HEK293 (cell line): ENCODE results near the gene LRRC23.

Source experiments
- GLIS1 ChIP-seq: fragments of 450-650 bp; formaldehyde crosslinking; IDR thresholded peaks from 2 replicates; pipeline ENCODE4 v1.5.1; 2016; ENCODE audit warnings: missing biosample characterization, missing genetic modification characterization
- KLF1 ChIP-seq: fragments of 450-650 bp; formaldehyde crosslinking; IDR thresholded peaks from 2 replicates; pipeline ENCODE4 v1.5.1; 2016; ENCODE audit warnings: missing biosample characterization, missing genetic modification characterization
- MYNN ChIP-seq: fragments of 450-650 bp; formaldehyde crosslinking; IDR thresholded peaks from 2 replicates; pipeline ENCODE4 v1.5.1; 2016; ENCODE audit warnings: missing biosample characterization, missing genetic modification characterization, borderline replicate concordance
- SCRT1 ChIP-seq: fragments of 450-650 bp; formaldehyde crosslinking; IDR thresholded peaks from 2 replicates; pipeline ENCODE4 v1.5.1; 2016; ENCODE audit warnings: missing biosample characterization, missing genetic modification characterization, borderline replicate concordance
- SP7 ChIP-seq: fragments of 450-650 bp; formaldehyde crosslinking; IDR thresholded peaks from 2 replicates; pipeline ENCODE4 v1.5.1; 2016; ENCODE audit warnings: missing biosample characterization, missing genetic modification characterization
- TCF7L2 ChIP-seq: IDR thresholded peaks from 2 replicates; pipeline ENCODE4 v1.6.1; 2011; ENCODE audit warnings: low read depth, mild to moderate bottlenecking, inconsistent platforms, low read length, moderate library complexity, borderline replicate concordance
- YY2 ChIP-seq: fragments of 450-650 bp; formaldehyde crosslinking; IDR thresholded peaks from 2 replicates; pipeline ENCODE4 v1.5.1; 2016; ENCODE audit warnings: missing biosample characterization, missing genetic modification characterization
- ZBTB20 ChIP-seq: fragments of 450-650 bp; formaldehyde crosslinking; IDR thresholded peaks from 2 replicates; pipeline ENCODE4 v1.5.1; 2016; ENCODE audit warnings: missing biosample characterization, missing genetic modification characterization
- ZBTB21 ChIP-seq: fragments of 450-650 bp; formaldehyde crosslinking; IDR thresholded peaks from 2 replicates; pipeline ENCODE4 v1.5.1; 2017; ENCODE audit warnings: missing biosample characterization, missing genetic modification characterization
- ZBTB6 ChIP-seq: fragments of 450-650 bp; formaldehyde crosslinking; IDR thresholded peaks from 2 replicates; pipeline ENCODE4 v1.5.1; 2017; ENCODE audit warnings: missing biosample characterization, missing genetic modification characterization
- ZIC2 ChIP-seq: fragments of 450-650 bp; formaldehyde crosslinking; IDR thresholded peaks from 2 replicates; pipeline ENCODE4 v1.5.1; 2016; ENCODE audit warnings: missing biosample characterization, missing genetic modification characterization
- ZNF112 ChIP-seq: fragments of 450-650 bp; formaldehyde crosslinking; IDR thresholded peaks from 2 replicates; pipeline ENCODE4 v1.5.0; 2017; ENCODE audit warnings: missing biosample characterization, missing genetic modification characterization
- ZNF155 ChIP-seq: fragments of 450-650 bp; formaldehyde crosslinking; IDR thresholded peaks from 2 replicates; pipeline ENCODE4 v1.5.1; 2016; ENCODE audit warnings: missing biosample characterization, missing genetic modification characterization
- ZNF169 ChIP-seq: fragments of 450-650 bp; formaldehyde crosslinking; IDR thresholded peaks from 2 replicates; pipeline ENCODE4 v1.5.1; 2016; ENCODE audit warnings: missing biosample characterization, missing genetic modification characterization
- ZNF174 ChIP-seq: fragments of 450-650 bp; formaldehyde crosslinking; IDR thresholded peaks from 2 replicates; pipeline ENCODE4 v1.5.0; 2017; ENCODE audit warnings: missing biosample characterization, mild to moderate bottlenecking, missing genetic modification characterization
- ZNF19 ChIP-seq: fragments of 450-650 bp; formaldehyde crosslinking; IDR thresholded peaks from 2 replicates; pipeline ENCODE4; 2016; ENCODE audit warnings: missing biosample characterization, missing genetic modification characterization, low read depth
- ZNF221 ChIP-seq: fragments of 450-650 bp; formaldehyde crosslinking; IDR thresholded peaks from 2 replicates; pipeline ENCODE4 v1.5.1; 2017; ENCODE audit warnings: missing biosample characterization, missing genetic modification characterization, borderline replicate concordance
- ZNF274 ChIP-seq, 2 experiments: fragments of 200-500 bp in 1 of 2; fragments of 450-650 bp in 1 of 2; sonication (Bioruptor generic) in 1 of 2; formaldehyde crosslinking in 1 of 2; IDR thresholded peaks; 2 replicates each; pipeline versions ENCODE4 v1.5.1 to v1.6.1; 2014 to 2016; ENCODE audit warnings: borderline replicate concordance in 1 of 2, inconsistent platforms in 1 of 2, low read length in 1 of 2, missing biosample characterization in 1 of 2, missing genetic modification characterization in 1 of 2
- ZNF302 ChIP-seq: fragments of 450-650 bp; formaldehyde crosslinking; IDR thresholded peaks from 2 replicates; pipeline ENCODE4 v1.5.1; 2016; ENCODE audit warnings: missing biosample characterization, missing genetic modification characterization, low read depth
- ZNF335 ChIP-seq: fragments of 450-650 bp; formaldehyde crosslinking; conservative IDR thresholded peaks from 2 replicates; pipeline ENCODE4 v1.5.1; 2016; ENCODE audit warnings: missing biosample characterization, missing genetic modification characterization
- ZNF433 ChIP-seq: fragments of 450-650 bp; formaldehyde crosslinking; IDR thresholded peaks from 2 replicates; pipeline ENCODE4 v1.5.1; 2016; ENCODE audit warnings: missing biosample characterization, missing genetic modification characterization, low read depth
- ZNF488 ChIP-seq: fragments of 450-650 bp; formaldehyde crosslinking; IDR thresholded peaks from 2 replicates; pipeline ENCODE4 v1.5.1; 2016; ENCODE audit warnings: missing biosample characterization, missing genetic modification characterization
- ZNF514 ChIP-seq: fragments of 450-650 bp; formaldehyde crosslinking; IDR thresholded peaks from 2 replicates; pipeline ENCODE4 v1.5.1; 2016; ENCODE audit warnings: missing biosample characterization, missing genetic modification characterization
- ZNF654 ChIP-seq: fragments of 450-650 bp; formaldehyde crosslinking; IDR thresholded peaks from 2 replicates; pipeline ENCODE4 v1.5.1; 2016; ENCODE audit warnings: low read depth, missing biosample characterization, missing genetic modification characterization
- ZSCAN30 ChIP-seq: fragments of 450-650 bp; IDR thresholded peaks from 2 replicates; pipeline ENCODE4 v1.5.1; 2018; ENCODE audit warnings: missing biosample characterization, mild to moderate bottlenecking, missing genetic modification characterization, moderate library complexity
- TF ChIP-seq, protein P1 (sequence below): fragments of 450-650 bp; formaldehyde crosslinking; IDR thresholded peaks from 2 replicates; pipeline ENCODE4 v1.5.1; 2016; ENCODE audit warnings: missing biosample characterization, missing genetic modification characterization
- TF ChIP-seq, protein P2 (sequence below): fragments of 450-650 bp; formaldehyde crosslinking; IDR thresholded peaks from 2 replicates; pipeline ENCODE4 v1.5.1; 2017; ENCODE audit warnings: missing biosample characterization, missing genetic modification characterization
- TF ChIP-seq, protein P3 (sequence below): fragments of 450-650 bp; formaldehyde crosslinking; IDR thresholded peaks from 2 replicates; pipeline ENCODE4 v1.5.1; 2016; ENCODE audit warnings: missing biosample characterization, missing genetic modification characterization
- TF ChIP-seq, protein P4 (sequence below): fragments of 450-650 bp; formaldehyde crosslinking; IDR thresholded peaks from 2 replicates; pipeline ENCODE4; 2016; ENCODE audit warnings: missing biosample characterization, missing genetic modification characterization
- TF ChIP-seq, protein P5 (sequence below): fragments of 450-650 bp; formaldehyde crosslinking; IDR thresholded peaks from 2 replicates; pipeline ENCODE4 v1.5.1; 2016; ENCODE audit warnings: missing biosample characterization, missing genetic modification characterization

The LRRC23 gene

GRCh38 chr12:6936636-6937480 lies 32.2 kb downstream of the LRRC23 start (continued):
- no peak for TF ChIP-seq ZNF302 (tag by site-specific recombination)
- no peak for TF ChIP-seq ZSCAN30 (tag by site-specific recombination)
- no peak for TF ChIP-seq ZNF433 (tag by site-specific recombination)
- peak; percentile 98 for TF ChIP-seq ZNF169 (tag by site-specific recombination)
- no peak for TF ChIP-seq ZNF221
- TF ChIP-seq ZNF19, result no peak
- TF ChIP-seq, protein P1, sequence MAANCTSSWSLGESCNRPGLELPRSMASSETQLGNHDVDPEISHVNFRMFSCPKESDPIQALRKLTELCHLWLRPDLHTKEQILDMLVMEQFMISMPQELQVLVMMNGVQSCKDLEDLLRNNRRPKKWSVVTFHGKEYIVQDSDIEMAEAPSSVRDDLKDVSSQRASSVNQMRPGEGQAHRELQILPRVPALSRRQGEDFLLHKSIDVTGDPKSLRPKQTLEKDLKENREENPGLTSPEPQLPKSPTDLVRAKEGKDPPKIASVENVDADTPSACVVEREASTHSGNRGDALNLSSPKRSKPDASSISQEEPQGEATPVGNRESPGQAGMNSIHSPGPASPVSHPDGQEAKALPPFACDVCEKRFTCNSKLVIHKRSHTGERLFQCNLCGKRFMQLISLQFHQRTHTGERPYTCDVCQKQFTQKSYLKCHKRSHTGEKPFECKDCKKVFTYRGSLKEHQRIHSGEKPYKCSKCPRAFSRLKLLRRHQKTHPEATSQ (tag by site-specific recombination), result no peak
- TF ChIP-seq, protein P2, sequence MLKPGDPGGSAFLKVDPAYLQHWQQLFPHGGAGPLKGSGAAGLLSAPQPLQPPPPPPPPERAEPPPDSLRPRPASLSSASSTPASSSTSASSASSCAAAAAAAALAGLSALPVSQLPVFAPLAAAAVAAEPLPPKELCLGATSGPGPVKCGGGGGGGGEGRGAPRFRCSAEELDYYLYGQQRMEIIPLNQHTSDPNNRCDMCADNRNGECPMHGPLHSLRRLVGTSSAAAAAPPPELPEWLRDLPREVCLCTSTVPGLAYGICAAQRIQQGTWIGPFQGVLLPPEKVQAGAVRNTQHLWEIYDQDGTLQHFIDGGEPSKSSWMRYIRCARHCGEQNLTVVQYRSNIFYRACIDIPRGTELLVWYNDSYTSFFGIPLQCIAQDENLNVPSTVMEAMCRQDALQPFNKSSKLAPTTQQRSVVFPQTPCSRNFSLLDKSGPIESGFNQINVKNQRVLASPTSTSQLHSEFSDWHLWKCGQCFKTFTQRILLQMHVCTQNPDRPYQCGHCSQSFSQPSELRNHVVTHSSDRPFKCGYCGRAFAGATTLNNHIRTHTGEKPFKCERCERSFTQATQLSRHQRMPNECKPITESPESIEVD (tag by site-specific recombination), result no peak
- TF ChIP-seq MYNN (tag by site-specific recombination), result no peak
- TF ChIP-seq ZNF514 (tag by site-specific recombination), result no peak
- TF ChIP-seq SCRT1 (tag by site-specific recombination), result peak; percentile 89
- no peak for TF ChIP-seq TCF7L2
- no peak for TF ChIP-seq ZBTB6 (tag by site-specific recombination)
- no peak for TF ChIP-seq SP7 (tag by site-specific recombination)
- TF ChIP-seq ZNF654 (tag by site-specific recombination), result no peak
- TF ChIP-seq ZBTB21 (tag by site-specific recombination), result no peak
- no peak for TF ChIP-seq ZNF335 (tag by site-specific recombination)
- no peak for TF ChIP-seq ZNF274 (IDR thresholded peaks at IDR 0.05; ENCODE audit: low read length)
- no peak for TF ChIP-seq ZNF274 (tag by site-specific recombination; IDR thresholded peaks at IDR 0.05; ENCODE audit: borderline replicate concordance)
- TF ChIP-seq, protein P3, sequence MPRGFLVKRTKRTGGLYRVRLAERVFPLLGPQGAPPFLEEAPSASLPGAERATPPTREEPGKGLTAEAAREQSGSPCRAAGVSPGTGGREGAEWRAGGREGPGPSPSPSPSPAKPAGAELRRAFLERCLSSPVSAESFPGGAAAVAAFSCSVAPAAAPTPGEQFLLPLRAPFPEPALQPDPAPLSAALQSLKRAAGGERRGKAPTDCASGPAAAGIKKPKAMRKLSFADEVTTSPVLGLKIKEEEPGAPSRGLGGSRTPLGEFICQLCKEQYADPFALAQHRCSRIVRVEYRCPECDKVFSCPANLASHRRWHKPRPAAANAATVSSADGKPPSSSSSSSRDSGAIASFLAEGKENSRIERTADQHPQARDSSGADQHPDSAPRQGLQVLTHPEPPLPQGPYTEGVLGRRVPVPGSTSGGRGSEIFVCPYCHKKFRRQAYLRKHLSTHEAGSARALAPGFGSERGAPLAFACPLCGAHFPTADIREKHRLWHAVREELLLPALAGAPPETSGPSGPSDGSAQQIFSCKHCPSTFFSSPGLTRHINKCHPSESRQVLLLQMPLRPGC, result no peak
- TF ChIP-seq, protein P4, sequence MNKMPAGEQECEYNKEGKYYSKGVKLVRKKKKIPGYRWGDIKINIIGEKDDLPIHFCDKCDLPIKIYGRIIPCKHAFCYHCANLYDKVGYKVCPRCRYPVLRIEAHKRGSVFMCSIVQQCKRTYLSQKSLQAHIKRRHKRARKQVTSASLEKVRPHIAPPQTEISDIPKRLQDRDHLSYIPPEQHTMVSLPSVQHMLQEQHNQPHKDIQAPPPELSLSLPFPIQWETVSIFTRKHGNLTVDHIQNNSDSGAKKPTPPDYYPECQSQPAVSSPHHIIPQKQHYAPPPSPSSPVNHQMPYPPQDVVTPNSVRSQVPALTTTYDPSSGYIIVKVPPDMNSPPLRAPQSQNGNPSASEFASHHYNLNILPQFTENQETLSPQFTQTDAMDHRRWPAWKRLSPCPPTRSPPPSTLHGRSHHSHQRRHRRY, result peak; percentile 25; the same call in 1 of the 2 replicates
- no peak for TF ChIP-seq GLIS1 (tag by site-specific recombination)
- no peak for TF ChIP-seq ZNF174 (tag by site-specific recombination)
- TF ChIP-seq ZIC2, result no peak
- no peak for TF ChIP-seq ZNF112
- no peak for TF ChIP-seq YY2 (tag by site-specific recombination)
- no peak for TF ChIP-seq ZNF155
- TF ChIP-seq, protein P5, sequence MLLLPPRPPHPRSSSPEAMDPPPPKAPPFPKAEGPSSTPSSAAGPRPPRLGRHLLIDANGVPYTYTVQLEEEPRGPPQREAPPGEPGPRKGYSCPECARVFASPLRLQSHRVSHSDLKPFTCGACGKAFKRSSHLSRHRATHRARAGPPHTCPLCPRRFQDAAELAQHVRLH (tag by site-specific recombination), result no peak
- TF ChIP-seq KLF1 (tag by site-specific recombination), result peak; percentile 70
- TF ChIP-seq ZBTB20 (tag by site-specific recombination), result peak; percentile 35; the same call in 1 of the 2 replicates
- TF ChIP-seq ZNF488 (tag by site-specific recombination), result no peak
